CD4-positive, alpha-beta T cell treated with Interferon gamma for 1 hour (primary cell): ENCODE measurements around the gene GLI2.

Experiments
- DNase-seq: peaks from one replicate; pipeline ENCODE4 v3.0.0-alpha.2; 2020

Gene GLI2

GRCh38 chr2:120773186-120773800, 37.6 kb downstream of the GLI2 start:
- DNase-seq = no peak

- no peak for DNase-seq
These were observed 39.0 kb downstream of the GLI2 start for GRCh38 chr2:120774557-120775160.

- DNase-seq = no peak
These were observed 39.5 kb downstream of the GLI2 start for GRCh38 chr2:120775194-120775593.

- no peak for DNase-seq
These were observed 40.3 kb downstream of the GLI2 start for GRCh38 chr2:120775801-120776589.

- no peak for DNase-seq
These were observed 41.0 kb downstream of the GLI2 start for GRCh38 chr2:120776649-120777048.

DNA sequence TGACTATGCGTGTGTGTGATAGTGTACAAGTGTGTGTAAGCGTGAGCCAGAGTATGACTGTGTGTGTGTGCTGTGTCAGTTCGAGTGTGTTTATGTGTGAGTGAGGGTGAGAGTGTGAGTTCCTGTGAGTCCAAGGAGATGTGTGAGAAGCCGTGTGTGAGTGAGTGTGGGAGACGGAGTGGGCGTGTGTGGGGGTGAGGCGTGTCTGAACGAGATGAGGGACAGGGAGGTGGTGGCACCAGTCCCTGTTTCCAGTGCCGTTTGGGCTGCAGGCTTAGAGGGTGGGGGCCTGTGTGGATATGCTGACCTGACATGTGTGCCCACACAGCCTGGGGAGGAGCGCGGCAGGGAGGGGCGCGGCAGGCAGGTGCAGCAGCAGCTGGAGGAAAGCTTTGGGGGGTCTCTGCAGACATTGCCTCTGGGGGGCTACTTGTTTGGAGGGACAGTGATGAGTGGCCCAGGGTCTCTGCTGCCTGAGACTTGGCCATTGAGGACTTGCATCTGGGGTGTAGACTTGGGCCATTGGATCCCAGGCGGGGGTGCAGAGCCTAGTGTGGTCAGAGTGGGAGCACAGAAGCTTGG, 41.6 kb downstream of the GLI2 start:
- no peak for DNase-seq

- DNase-seq = no peak
These were observed 42.1 kb downstream of the GLI2 start for GRCh38 chr2:120777787-120778186.

DNA sequence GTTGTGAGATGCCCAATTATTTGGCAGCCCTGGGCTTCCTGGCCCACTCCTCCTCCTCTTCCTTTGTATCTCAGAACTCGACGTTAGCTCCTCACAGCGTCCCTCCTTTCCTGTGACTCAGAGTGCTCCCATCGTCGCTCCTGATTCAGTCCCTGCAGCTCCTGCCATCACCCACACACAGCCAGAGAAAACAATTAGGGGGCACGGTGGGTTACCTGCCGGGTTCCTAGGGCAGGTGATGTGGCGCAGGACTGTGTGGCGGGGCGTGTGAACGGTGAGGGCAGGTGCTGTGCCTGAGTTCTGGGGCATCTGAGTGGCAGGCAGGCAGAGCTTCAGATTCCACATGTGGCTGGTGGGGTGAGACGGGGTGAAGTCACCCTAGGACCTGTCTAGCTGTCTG, 42.6 kb downstream of the GLI2 start:
- no peak for DNase-seq

- DNase-seq = no peak
These were observed 44.2 kb downstream of the GLI2 start for GRCh38 chr2:120779781-120780283.

GRCh38 chr2:120780402-120780801, 44.7 kb downstream of the GLI2 start:
- no peak for DNase-seq

GRCh38 chr2:120783371-120783791, 47.7 kb downstream of the GLI2 start:
- no peak for DNase-seq

DNA sequence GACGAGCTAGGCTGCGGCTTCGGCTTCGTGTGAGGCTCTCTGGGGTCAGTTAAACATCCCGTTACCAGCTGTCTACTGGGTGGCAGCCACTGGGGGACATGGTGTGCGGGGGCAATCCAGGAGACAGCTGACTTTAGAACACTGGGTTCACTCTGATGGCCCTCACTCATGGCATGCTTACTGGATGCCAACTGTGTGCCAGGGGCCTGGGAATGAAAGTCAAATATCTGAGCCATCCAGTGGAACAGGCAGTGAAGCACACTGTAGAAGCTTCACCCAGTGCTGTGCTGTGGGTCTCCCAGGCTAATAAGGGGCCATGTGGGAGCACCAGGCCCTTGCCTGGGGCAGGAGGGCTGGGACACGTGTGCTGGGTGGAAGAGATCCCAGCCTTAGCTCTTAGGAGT, 48.3 kb downstream of the GLI2 start:
- DNase-seq = no peak
